GM18511 (cell line): ENCODE data around the gene NOC4L.

ENCODE experiments used
- ATAC-seq: cut with Tn5 transposase; IDR thresholded peaks from one replicate; pipeline ENCODE4 v1.9.1; 2021; ENCODE audit warnings: mild to moderate bottlenecking, moderate library complexity; ENCODE audit not compliant: unreplicated experiment

Gene NOC4L

GRCh38 chr12:132166801-132167591, 22.7 kb downstream of the NOC4L start:
- no peak for ATAC-seq

- ATAC-seq: no peak
These were observed 23.5 kb downstream of the NOC4L start for GRCh38 chr12:132167611-132168310.

- ATAC-seq: no peak
These were observed 24.2 kb downstream of the NOC4L start for GRCh38 chr12:132168311-132169031.

GRCh38 chr12:132169376-132169775, 25.1 kb downstream of the NOC4L start:
- ATAC-seq: no peak

- no peak for ATAC-seq
These were observed 25.9 kb downstream of the NOC4L start for GRCh38 chr12:132170094-132170636.

GRCh38 chr12:132170637-132171292, 26.5 kb downstream of the NOC4L start:
- ATAC-seq: no peak

- no peak for ATAC-seq
These were observed 27.2 kb downstream of the NOC4L start for GRCh38 chr12:132171293-132171967.

GRCh38 chr12:132171968-132172521, 27.8 kb downstream of the NOC4L start:
- no peak for ATAC-seq

GRCh38 chr12:132172619-132173018, 28.4 kb downstream of the NOC4L start:
- ATAC-seq: no peak

- ATAC-seq: no peak
These were observed 29.1 kb downstream of the NOC4L start for GRCh38 chr12:132173135-132174014.

- no peak for ATAC-seq
These were observed 30.0 kb downstream of the NOC4L start for GRCh38 chr12:132174015-132174838.

GRCh38 chr12:132174839-132175490, 30.7 kb downstream of the NOC4L start:
- ATAC-seq: no peak

GRCh38 chr12:132175496-132176384, 31.5 kb downstream of the NOC4L start:
- ATAC-seq: no peak

GRCh38 chr12:132176385-132176919, 32.2 kb downstream of the NOC4L start:
- ATAC-seq: no peak

GRCh38 chr12:132176920-132177551, 32.8 kb downstream of the NOC4L start:
- no peak for ATAC-seq

GRCh38 chr12:132178316-132178715, 34.1 kb downstream of the NOC4L start:
- no peak for ATAC-seq
